GM12878 (cell line): ENCODE results near the gene SAFB. TPM values are rescaled to one million over a fixed set of nuclear protein-coding genes. Genes with fewer than 3 reads are reported as not detected.

Experiments used
- ATF3 ChIP-seq: IDR thresholded peaks from 2 replicates; pipeline ENCODE4 v1.6.1; 2011; ENCODE audit warnings: low read depth, mild to moderate bottlenecking, low read length, moderate library complexity, borderline replicate concordance; ENCODE audit errors: extremely low read depth
- BHLHE40 ChIP-seq, 2 experiments: fragments of 450-650 bp in 1 of 2; IDR thresholded peaks; 2 replicates each; pipeline ENCODE4 v1.6.1; 2011 to 2017; ENCODE audit warnings: low read depth in 2 of 2, borderline replicate concordance in 1 of 2, improper control_type of control experiment in 1 of 2, low read length in 1 of 2, mild to moderate bottlenecking in 1 of 2
- E2F8 ChIP-seq: fragments of 450-650 bp; IDR thresholded peaks from 2 replicates; pipeline ENCODE4 v1.6.1; 2018; ENCODE audit warnings: mild to moderate bottlenecking, low read depth, moderate library complexity; ENCODE audit not compliant: partially characterized antibody
- EP300 ChIP-seq, 2 experiments: fragments of 150-350 bp in 1 of 2; IDR thresholded peaks; 2 replicates each; pipeline ENCODE4 v1.6.1; 2011 to 2012; ENCODE audit warnings: low read depth in 2 of 2, low read length in 2 of 2, borderline replicate concordance in 1 of 2, improper control_type of control experiment in 1 of 2, inconsistent platforms in 1 of 2; ENCODE audit not compliant: control insufficient read depth in 1 of 2
- HCFC1 ChIP-seq: fragments of 150-350 bp; IDR thresholded peaks from 2 replicates; pipeline ENCODE4 v1.6.1; 2014; ENCODE audit warnings: low read length
- IRF5 ChIP-seq: fragments of 450-650 bp; IDR thresholded peaks from 2 replicates; pipeline ENCODE4 v1.6.1; 2017; ENCODE audit warnings: borderline replicate concordance
- NFYB ChIP-seq: IDR thresholded peaks from 2 replicates; pipeline ENCODE4 v1.6.1; 2011; ENCODE audit warnings: low read depth, mild to moderate bottlenecking, low read length, improper control_type of control experiment, moderate library complexity; ENCODE audit not compliant: insufficient read depth
- NKRF ChIP-seq: fragments of 450-650 bp; conservative IDR thresholded peaks from 2 replicates; pipeline ENCODE4 v1.6.1; 2017; ENCODE audit warnings: mild to moderate bottlenecking, moderate library complexity
- NR2C2 ChIP-seq: IDR thresholded peaks from 2 replicates; pipeline ENCODE4 v1.6.1; 2011; ENCODE audit warnings: borderline replicate concordance, low read depth; ENCODE audit not compliant: control insufficient read depth, insufficient read length
- NRF1 ChIP-seq: conservative IDR thresholded peaks from 2 replicates; pipeline ENCODE4 v1.6.1; 2011; ENCODE audit warnings: mild to moderate bottlenecking, low read depth, low read length, improper control_type of control experiment
- SIX5 ChIP-seq: IDR thresholded peaks from 2 replicates; pipeline ENCODE4 v1.6.1; 2011; ENCODE audit warnings: mild to moderate bottlenecking, low read depth, low read length, moderate library complexity; ENCODE audit not compliant: severe bottlenecking
- TCF3 ChIP-seq: IDR thresholded peaks from 2 replicates; pipeline ENCODE4 v1.6.1; 2012; ENCODE audit warnings: low read depth, mild to moderate bottlenecking, low read length, borderline replicate concordance; ENCODE audit not compliant: insufficient read depth
- USF2 ChIP-seq: IDR thresholded peaks from 2 replicates; pipeline ENCODE4 v1.6.1; 2011; ENCODE audit warnings: low read depth, low read length, improper control_type of control experiment, borderline replicate concordance
- ZBED1 ChIP-seq: IDR thresholded peaks from 2 replicates; pipeline ENCODE4 v1.6.1; 2016; ENCODE audit warnings: borderline replicate concordance
- ZBTB11 ChIP-seq: fragments of 450-650 bp; formaldehyde crosslinking; IDR thresholded peaks from 2 replicates; pipeline ENCODE4 v1.5.0; 2022; ENCODE audit warnings: mild to moderate bottlenecking, missing genetic modification characterization
- polyA plus RNA-seq, 11 experiments: library from polyadenylated mRNA; depleted of rRNA in 4 of 11; unstranded in 6 of 11; stranded (reverse) in 5 of 11; fragments of >200 nt; fragmentation: Nextera tagmentation in 4 of 11; fragmentation: Illumina TruSeq in 1 of 11; extraction: Ambion mirVana in 4 of 11; extraction: Trizol in 1 of 11; gene quantifications; 1 replicate in 1 of 11; 2 replicates in 10 of 11; pipeline versions ENCODE4 v1.2.1 to v1.2.3, GENCODE V29; 2011 to 2016; ENCODE audit warnings: inconsistent platforms in 2 of 11, missing spikeins in 2 of 11, low read depth in 1 of 11
- total RNA-seq, 4 experiments: library from RNA; depleted of rRNA in 3 of 4; stranded (reverse); fragments of >200 nt in 3 of 4; fragmentation: Illumina TruSeq in 1 of 4; extraction: Trizol in 1 of 4; gene quantifications; 2 replicates each; pipeline versions ENCODE4 v1.2.1 to v1.2.3, GENCODE V29; 2013 to 2021

The SAFB gene
- total and polyA plus RNA-seq, 10 of the 15 experiments (the other 5 are each of a cell fraction or from before 2014, with no cell fraction given) = 1.6 to 131 (median 61.2) TPM

GRCh38 chr19:5680437-5681368, 57.8 kb downstream of the SAFB start, which contains the start of the genes HSD11B1L and MICOS13 (continued):
- TF ChIP-seq EP300 (IDR thresholded peaks at IDR 0.05; ENCODE audit: borderline replicate concordance in 1 of 2, control insufficient read depth in 1 of 2, low read depth in 2 of 2, low read length in 2 of 2) = no peak
- peak; percentile 99 for TF ChIP-seq HCFC1
- TF ChIP-seq E2F8 = no peak
- no peak for TF ChIP-seq NR2C2
- 0 out of 2 replicates have a peak, but pooled peaks have one; percentile 24 for TF ChIP-seq IRF5
- peak; percentile 47; the same call in 1 of the 2 replicates for TF ChIP-seq ZBTB11 (CRISPR knock-in tag)
- peak; percentile 95 for TF ChIP-seq SIX5
- peak; percentile 82 to 97 for TF ChIP-seq BHLHE40 (IDR thresholded peaks at IDR 0.05; ENCODE audit: borderline replicate concordance in 1 of 2, low read depth in 2 of 2, low read length in 1 of 2)
- no peak for TF ChIP-seq NFYB
- peak; percentile 77 for TF ChIP-seq NKRF
- no peak for TF ChIP-seq ZBED1
- TF ChIP-seq USF2 = peak; percentile 94
- TF ChIP-seq TCF3 = no peak
- no peak for TF ChIP-seq NRF1
- peak; percentile 88 for TF ChIP-seq ATF3
